IMR-90 (cell line): ENCODE data around the gene TMEM26. TPM values are rescaled to one million over a fixed set of nuclear protein-coding genes. Genes with fewer than 3 reads are reported as not detected.

Source experiments
- ATAC-seq: fragments of 200-7000 bp; cut with Tn5 transposase; 2 replicates; pipeline ENCODE4 v1.9.1; 2020; ENCODE audit warnings: low read depth, mild to moderate bottlenecking, moderate library complexity
- BruUV-seq: library from RNA; stranded (reverse); fragments of 400-500 nt; replicated peaks from 2 replicates; lab custom pipeline; 2021; lab: Mats Ljungman, UMichigan
- CTCF ChIA-PET: fragments of 300-600 bp; formaldehyde crosslinking; extraction: SDS; loops from one replicate; lab custom pipeline; 2021; ENCODE audit warnings: antibody characterized with exemption; lab: Yijun Ruan, JAX
- POLR2A ChIA-PET: fragments of 300-600 bp; sonication (Branson Sonifier 250); formaldehyde crosslinking; loops from one replicate; lab custom pipeline; 2022; ENCODE audit warnings: antibody characterized with exemption; ENCODE audit not compliant: unreplicated experiment; lab: Charles Lee
- DNase-seq: peaks from one replicate; pipeline ENCODE4 v3.0.0; 2013
- H2AFZ ChIP-seq: replicated peaks from 2 replicates; pipeline ENCODE3; 2013; ENCODE audit warnings: low read length, mild to moderate bottlenecking; ENCODE audit not compliant: poor library complexity
- H2AK5ac ChIP-seq: 2 replicates; pipeline ENCODE4 v1.6.1; 2013; ENCODE audit warnings: low read depth, low read length, inconsistent platforms
- H2AK9ac ChIP-seq: replicated peaks from 2 replicates; pipeline ENCODE3; 2013; ENCODE audit warnings: mild to moderate bottlenecking, low read depth, low read length, moderate library complexity; ENCODE audit not compliant: poor library complexity
- H2BK120ac ChIP-seq: 2 replicates; pipeline ENCODE4 v1.6.1; 2013; ENCODE audit warnings: low read depth, low read length, inconsistent platforms
- H2BK15ac ChIP-seq: 3 replicates; pipeline ENCODE4 v1.6.1; 2013; ENCODE audit warnings: low read depth, low read length, inconsistent platforms
- H2BK20ac ChIP-seq: 2 replicates; pipeline ENCODE4 v1.6.1; 2013; ENCODE audit warnings: low read depth, mild to moderate bottlenecking, inconsistent platforms, low read length, moderate library complexity
- H2BK5ac ChIP-seq: 2 replicates; pipeline ENCODE4 v1.6.1; 2013; ENCODE audit warnings: mild to moderate bottlenecking, low read depth, low read length, inconsistent platforms; ENCODE audit not compliant: poor library complexity, severe bottlenecking
- H3K14ac ChIP-seq: replicated peaks from 2 replicates; pipeline ENCODE4 v1.6.1; 2013; ENCODE audit warnings: low read depth, low read length, inconsistent platforms
- H3K18ac ChIP-seq: 2 replicates; pipeline ENCODE4 v1.6.1; 2013; ENCODE audit warnings: low read depth, low read length, control low read depth
- H3K23ac ChIP-seq: 2 replicates; pipeline ENCODE4 v1.6.1; 2013; ENCODE audit warnings: low read depth, low read length, inconsistent platforms
- H3K27ac ChIP-seq: 2 replicates; pipeline ENCODE4 v1.5.1; 2013; ENCODE audit warnings: mild to moderate bottlenecking, control low read depth, low read length; ENCODE audit not compliant: insufficient read depth
- H3K27me3 ChIP-seq: 2 replicates; pipeline ENCODE4 v1.6.1; 2013; ENCODE audit warnings: low read length; ENCODE audit not compliant: control insufficient read depth, insufficient read depth
- H3K36me3 ChIP-seq: 2 replicates; pipeline ENCODE4 v1.6.1; 2013; ENCODE audit warnings: low read length, mixed read lengths; ENCODE audit not compliant: control insufficient read depth, insufficient read depth
- H3K4ac ChIP-seq: 2 replicates; pipeline ENCODE4 v1.6.1; 2013; ENCODE audit warnings: low read depth, low read length, inconsistent platforms
- H3K4me1 ChIP-seq: 2 replicates; pipeline ENCODE4 v1.6.1; 2013; ENCODE audit warnings: low read length, mixed read lengths; ENCODE audit not compliant: control insufficient read depth, insufficient read depth
- H3K4me2 ChIP-seq: 2 replicates; pipeline ENCODE4 v1.6.1; 2013; ENCODE audit warnings: low read depth, mild to moderate bottlenecking, control low read depth, low read length, moderate library complexity
- H3K4me3 ChIP-seq: 2 replicates; pipeline ENCODE4 v1.5.1; 2013; ENCODE audit warnings: low read depth, mild to moderate bottlenecking, control low read depth, low read length, moderate library complexity; ENCODE audit not compliant: insufficient read depth
- H3K56ac ChIP-seq: 2 replicates; pipeline ENCODE4 v1.6.1; 2013; ENCODE audit warnings: low read length, inconsistent platforms; ENCODE audit not compliant: insufficient read depth; ENCODE audit errors: extremely low read depth
- H3K79me1 ChIP-seq, 2 experiments: 2 replicates each; pipeline ENCODE4 v1.6.1; 2013; ENCODE audit warnings: low read length in 2 of 2, inconsistent platforms in 1 of 2, low read depth in 1 of 2
- H3K9ac ChIP-seq: 2 replicates; pipeline ENCODE4 v1.6.1; 2013; ENCODE audit warnings: low read depth, low read length, control low read depth
- H3K9me1 ChIP-seq: 2 replicates; pipeline ENCODE4 v1.6.1; 2013; ENCODE audit warnings: low read length, inconsistent platforms; ENCODE audit not compliant: insufficient read depth
- H3K9me3 ChIP-seq: 2 replicates; pipeline ENCODE4 v1.6.1; 2013; ENCODE audit warnings: low read length; ENCODE audit not compliant: control insufficient read depth, insufficient read depth
- H4K20me1 ChIP-seq: 2 replicates; pipeline ENCODE4 v1.6.1; 2013; ENCODE audit warnings: low read length, inconsistent platforms; ENCODE audit not compliant: insufficient read depth
- H4K5ac ChIP-seq: 2 replicates; pipeline ENCODE4 v1.6.1; 2013; ENCODE audit warnings: mild to moderate bottlenecking, low read depth, low read length, control low read depth
- H4K8ac ChIP-seq, 2 experiments: 2 replicates each; pipeline ENCODE4 v1.6.1; 2013; ENCODE audit warnings: low read depth in 2 of 2, low read length in 2 of 2, control low read depth in 1 of 2, inconsistent platforms in 1 of 2
- H4K91ac ChIP-seq: 2 replicates; pipeline ENCODE4 v1.6.1; 2013; ENCODE audit warnings: low read depth, low read length, inconsistent platforms; ENCODE audit not compliant: insufficient read depth
- BHLHE40 ChIP-seq: fragments of 150-350 bp; IDR thresholded peaks from 2 replicates; pipeline ENCODE4 v1.6.1; 2016; ENCODE audit warnings: mild to moderate bottlenecking, low read depth, low read length
- CEBPB ChIP-seq: IDR thresholded peaks from 2 replicates; pipeline ENCODE4 v1.6.1; 2012; ENCODE audit warnings: low read depth, low read length, improper control_type of control experiment
- CHD1 ChIP-seq: IDR thresholded peaks from 2 replicates; pipeline ENCODE4 v1.6.1; 2012; ENCODE audit warnings: low read depth, low read length, improper control_type of control experiment
- CTCF ChIP-seq: conservative IDR thresholded peaks from 2 replicates; pipeline ENCODE4 v1.5.1; 2012; ENCODE audit warnings: mild to moderate bottlenecking, low read depth, low read length, improper control_type of control experiment
- FOS ChIP-seq: fragments of 150-350 bp; IDR thresholded peaks from 2 replicates; pipeline ENCODE4 v1.6.1; 2016; ENCODE audit warnings: low read depth, low read length
- MAZ ChIP-seq: IDR thresholded peaks from 2 replicates; pipeline ENCODE4 v1.6.1; 2012; ENCODE audit warnings: low read depth, mild to moderate bottlenecking, low read length, improper control_type of control experiment, moderate library complexity, borderline replicate concordance
- MXI1 ChIP-seq: IDR thresholded peaks from 2 replicates; pipeline ENCODE4 v1.6.1; 2012; ENCODE audit warnings: low read depth, mild to moderate bottlenecking, low read length, moderate library complexity, borderline replicate concordance
- NFE2L2 ChIP-seq: fragments of 150-350 bp; IDR thresholded peaks from 2 replicates; pipeline ENCODE4 v1.6.1; 2016; ENCODE audit warnings: low read depth, mild to moderate bottlenecking, low read length
- SMC3 ChIP-seq: fragments of 150-350 bp; IDR thresholded peaks from 2 replicates; pipeline ENCODE4 v1.6.1; 2016; ENCODE audit warnings: low read depth, mild to moderate bottlenecking, antibody characterized with exemption, low read length, moderate library complexity
- USF2 ChIP-seq: fragments of 150-350 bp; IDR thresholded peaks from 2 replicates; pipeline ENCODE4 v1.6.1; 2017; ENCODE audit warnings: mild to moderate bottlenecking, antibody characterized with exemption, low read length, low read depth
- WGBS, 2 experiments: methylation state at CpG; one replicate each; pipeline versions ENCODE4 v1.1.5 to v1.1.7; 2013; ENCODE audit warnings: missing lambda C conversion rate in 2 of 2; ENCODE audit not compliant: insufficient read length in 1 of 2; ENCODE audit errors: extremely low coverage in 2 of 2; 5-methylcytosine and 5-hydroxymethylcytosine counted together
- dilution Hi-C: fragments of 300-500 bp; cut with HindIII; formaldehyde crosslinking; loops from one replicate; pipeline ENCODE4 v1.14.3; 2018; ENCODE audit warnings: low sequenced_read_pairs; ENCODE audit not compliant: unreplicated experiment
- in situ Hi-C: fragments of 300-500 bp; cut with MboI; formaldehyde crosslinking; loops from 3 replicates; pipeline ENCODE4 v1.14.3; 2019; ENCODE audit warnings: low sequenced_read_pairs, inconsistent platforms, mixed read lengths
- intact Hi-C: fragments of 100-400 bp; cut with micrococcal nuclease; formaldehyde crosslinking; loops from 2 replicates; pipeline ENCODE4 v1.10.0; 2022
- polyA plus RNA-seq, 3 experiments: library from polyadenylated mRNA; depleted of rRNA; stranded (reverse); fragments of >200 nt; gene quantifications; 2 replicates each; pipeline ENCODE4 v1.2.3, GENCODE V29; 2012; ENCODE audit warnings: low replicate concordance in 1 of 3
- total RNA-seq: library from RNA; depleted of rRNA; stranded (reverse); fragments of >200 nt; gene quantifications from 2 replicates; pipeline ENCODE4 v1.2.3, GENCODE V29; 2012

Gene TMEM26
- total and polyA plus RNA-seq, 2 of the 4 experiments (the other 2 are of a cell fraction): 0.22 to 0.36 TPM

- TF ChIP-seq CEBPB: peak; percentile 38; the same call in 1 of the 2 replicates
- TF ChIP-seq CHD1: no peak
- TF ChIP-seq FOS: peak; percentile 87
- no peak for TF ChIP-seq MAZ
- peak; percentile 90 for TF ChIP-seq BHLHE40
- TF ChIP-seq MXI1: no peak
- no peak for TF ChIP-seq SMC3
- no peak for TF ChIP-seq NFE2L2
- TF ChIP-seq USF2: peak; percentile 71; the same call in 1 of the 2 replicates
- TF ChIP-seq CTCF: no peak
- no peak overlapping the region for H3K4me3 ChIP-seq
- H3K9me3 ChIP-seq: no peaks in the 10 kb centered on the region
- no peak overlapping the region for H3K9ac ChIP-seq
- H3K18ac ChIP-seq: 0 out of 2 replicates have a peak overlapping the region, but pooled peaks have one; percentile 3
- no peaks in the 10 kb centered on the region for H3K36me3 ChIP-seq
- no peak overlapping the region for H4K5ac ChIP-seq
- DNase-seq (peak; percentile 88), ATAC-seq (peak; percentile 36; the same call in 1 of the 2 replicates)
- no CpG with 5 or more reads among the region's 6 CpGs for WGBS, 2 experiments
- no peak overlapping the region for H3K56ac ChIP-seq
- H2AK9ac ChIP-seq: no peak overlapping the region
- H4K20me1 ChIP-seq: no peaks in the 10 kb centered on the region
- dilution Hi-C loops (no loop called here), in situ Hi-C loops (no loop called here), intact Hi-C loops (loop anchor here (5.0 kb wide), 2 partner anchors 268 to 373 kb away; no protein-coding TSS in a partner anchor)
- 0 out of 2 replicates have a peak overlapping the region, but pooled peaks have one; percentile 27 for H3K14ac ChIP-seq
- H2AK5ac ChIP-seq: peak overlapping the region; percentile 61
- H2BK120ac ChIP-seq: peak overlapping the region; percentile 21
- H3K27ac ChIP-seq: peak overlapping the region; percentile 44; the same call in 1 of the 2 replicates
- peak overlapping the region; percentile 37 for H3K4ac ChIP-seq
- H3K23ac ChIP-seq: peak overlapping the region; percentile 21; the same call in 1 of the 2 replicates
- H4K8ac ChIP-seq: peak overlapping the region in 1 of 2 experiments; percentile 4; a peak in 1 of 4 replicates
- peak overlapping the region; percentile 28 for H2BK5ac ChIP-seq
- peak overlapping the region; percentile 24; the same call in 1 of the 2 replicates for H4K91ac ChIP-seq
- peak overlapping the region; percentile 10; the same call in 1 of the 2 replicates for H3K4me2 ChIP-seq
- H2BK20ac ChIP-seq: no peak overlapping the region
- H2AFZ ChIP-seq: no peak overlapping the region
- H3K79me1 ChIP-seq: no peaks in the 10 kb centered on the region
- peaks cover 10% of the 10 kb centered on the region for H3K4me1 ChIP-seq
- peaks cover 7% of the 10 kb centered on the region for H3K9me1 ChIP-seq
- POLR2A ChIA-PET: no interaction called here
- CTCF ChIA-PET: no interaction called here
- 0 out of 3 replicates have a peak overlapping the region, but pooled peaks have one; percentile 1 for H2BK15ac ChIP-seq
- BruUV-seq: no TSS peak
- no peaks in the 10 kb centered on the region for H3K27me3 ChIP-seq
Observed at GRCh38 chr10:61464461-61465170, 11.4 kb upstream of the TMEM26 start.
